G401 (cell line): Measurements from ENCODE around the gene ACTR6. TPM values are rescaled to one million over a fixed set of nuclear protein-coding genes. Genes with fewer than 3 reads are reported as not detected.
"Not testable (repeated sequence)": the region's sequence is repeated elsewhere in the genome, so short reads cannot be mapped to it uniquely, and the experiment has no call there.

Experiments used
- DNase-seq: peaks from one replicate; pipeline ENCODE4 v3.0.0-alpha.2; 2015; ENCODE audit warnings: low spot score
- in situ Hi-C: cut with HindIII; loops from 2 replicates; pipeline ENCODE4 v1.10.0; 2016; ENCODE audit warnings: low sequenced_read_pairs, mixed read lengths
- total RNA-seq: library from RNA; depleted of rRNA; stranded (reverse); fragments of >200 nt; shearing (Covaris generic); gene quantifications from 2 replicates; pipeline ENCODE4 v1.2.3, GENCODE V29; 2014

The ACTR6 gene
- total RNA-seq, 1 experiment from 2014 or later, result 38.1 TPM

GRCh38 chr12:100176493-100176892, 24.1 kb upstream of the ACTR6 start:
- DNase-seq, in situ Hi-C loops: not testable (repeated sequence)

DNA sequence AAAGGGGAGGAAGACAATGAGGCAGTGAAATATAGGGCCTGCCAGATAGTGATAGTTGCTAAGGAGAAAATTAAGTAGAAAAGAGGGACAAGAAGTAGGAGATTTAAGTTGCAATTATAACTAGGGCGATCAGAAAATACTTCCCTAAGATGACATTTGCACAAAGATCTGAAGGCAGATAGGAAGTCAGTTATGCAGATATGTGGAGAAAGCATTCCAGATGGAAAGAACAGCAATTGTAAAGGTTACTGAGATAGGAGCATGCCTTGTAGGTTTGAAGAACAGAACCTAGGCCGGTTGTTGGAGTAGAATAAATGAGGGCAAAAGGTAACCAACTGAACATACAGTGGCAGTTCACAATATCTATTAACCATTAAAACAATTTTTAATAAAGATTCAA, 21.4 kb upstream of the ACTR6 start:
- in situ Hi-C loops, result no loop called here
- no peak for DNase-seq

- in situ Hi-C loops, result no loop called here
Observed at GRCh38 chr12:100184549-100185145, 16.0 kb upstream of the ACTR6 start.

GRCh38 chr12:100185361-100185894, 15.2 kb upstream of the ACTR6 start:
- in situ Hi-C loops, result no loop called here
- DNase-seq, result peak; percentile 36

More at GRCh38 chr12:100184549-100185145, 16.0 kb upstream of the ACTR6 start:
- DNase-seq, result no peak

- in situ Hi-C loops, result no loop called here
- DNase-seq, result peak; percentile 10
Observed at GRCh38 chr12:100186071-100186470, 14.5 kb upstream of the ACTR6 start.

GRCh38 chr12:100187068-100187467, 13.5 kb upstream of the ACTR6 start:
- no peak for DNase-seq

GRCh38 chr12:100187857-100188519, 12.6 kb upstream of the ACTR6 start:
- in situ Hi-C loops, result no loop called here
- no peak for DNase-seq

More at GRCh38 chr12:100187068-100187467, 13.5 kb upstream of the ACTR6 start:
- in situ Hi-C loops, result no loop called here

GRCh38 chr12:100188888-100189635, 11.6 kb upstream of the ACTR6 start:
- DNase-seq, in situ Hi-C loops: not testable (repeated sequence)

DNA sequence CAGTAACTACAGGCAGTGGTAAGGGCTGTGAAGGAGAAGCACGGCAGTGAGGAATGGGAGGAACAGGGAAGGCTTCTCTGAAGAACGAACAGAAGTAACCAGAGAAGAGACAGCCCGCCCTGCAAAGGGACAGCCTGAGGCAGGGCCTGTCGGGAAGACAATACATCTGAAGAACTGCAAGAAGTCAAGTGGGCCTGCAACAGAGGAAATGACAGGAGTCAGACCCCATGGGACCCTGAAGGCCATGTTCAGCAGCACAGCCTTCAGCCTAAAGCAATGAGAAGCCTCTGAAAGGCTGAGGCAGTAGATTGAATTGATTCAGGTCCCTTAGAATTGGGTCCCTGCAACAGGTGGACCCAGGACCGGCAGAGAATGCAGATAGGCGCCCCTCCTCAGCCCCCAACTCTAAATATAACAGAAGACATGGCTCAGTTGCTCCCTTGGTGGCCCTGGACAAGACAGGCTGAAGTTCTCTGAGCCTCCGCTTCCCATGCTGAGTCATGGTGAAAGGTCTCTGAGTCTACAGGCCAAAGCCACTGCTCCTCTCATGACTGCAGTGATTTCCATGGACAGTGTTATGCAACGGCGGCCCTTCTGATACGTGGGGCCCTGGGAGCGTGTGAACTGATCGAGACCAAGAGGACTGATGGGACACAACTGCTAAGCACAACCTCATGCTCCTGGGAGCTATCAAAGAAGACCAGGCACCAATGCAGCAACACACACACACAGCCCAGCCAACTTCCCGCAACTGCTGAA, 10.8 kb upstream of the ACTR6 start:
- in situ Hi-C loops, result no loop called here
- DNase-seq, result no peak

GRCh38 chr12:100193085-100193484, 7.5 kb upstream of the ACTR6 start:
- in situ Hi-C loops, result no loop called here
- no peak for DNase-seq

DNA sequence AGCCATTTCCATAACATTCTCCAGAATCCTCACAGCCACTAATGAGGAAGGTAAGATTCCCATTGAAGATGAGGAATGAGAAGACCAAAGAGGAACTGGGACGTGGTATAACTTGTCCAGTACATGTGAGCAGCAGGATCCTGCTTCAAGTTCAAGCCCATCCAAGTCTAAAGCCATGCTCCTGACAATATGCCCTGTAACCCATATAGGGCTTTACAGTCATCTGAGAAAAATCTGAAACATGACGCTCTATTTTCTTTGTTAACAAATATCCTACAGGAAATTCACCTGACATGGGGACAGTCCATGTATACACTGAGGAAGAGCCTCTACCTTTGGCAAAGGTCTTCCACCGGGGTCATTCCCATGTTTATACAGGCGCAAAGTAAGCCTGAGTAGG, 3.1 kb upstream of the ACTR6 start:
- DNase-seq, result no peak
- in situ Hi-C loops, result no loop called here

GRCh38 chr12:100199023-100199346, 1.6 kb upstream of the ACTR6 start:
- in situ Hi-C loops, result no loop called here
- no peak for DNase-seq

DNA sequence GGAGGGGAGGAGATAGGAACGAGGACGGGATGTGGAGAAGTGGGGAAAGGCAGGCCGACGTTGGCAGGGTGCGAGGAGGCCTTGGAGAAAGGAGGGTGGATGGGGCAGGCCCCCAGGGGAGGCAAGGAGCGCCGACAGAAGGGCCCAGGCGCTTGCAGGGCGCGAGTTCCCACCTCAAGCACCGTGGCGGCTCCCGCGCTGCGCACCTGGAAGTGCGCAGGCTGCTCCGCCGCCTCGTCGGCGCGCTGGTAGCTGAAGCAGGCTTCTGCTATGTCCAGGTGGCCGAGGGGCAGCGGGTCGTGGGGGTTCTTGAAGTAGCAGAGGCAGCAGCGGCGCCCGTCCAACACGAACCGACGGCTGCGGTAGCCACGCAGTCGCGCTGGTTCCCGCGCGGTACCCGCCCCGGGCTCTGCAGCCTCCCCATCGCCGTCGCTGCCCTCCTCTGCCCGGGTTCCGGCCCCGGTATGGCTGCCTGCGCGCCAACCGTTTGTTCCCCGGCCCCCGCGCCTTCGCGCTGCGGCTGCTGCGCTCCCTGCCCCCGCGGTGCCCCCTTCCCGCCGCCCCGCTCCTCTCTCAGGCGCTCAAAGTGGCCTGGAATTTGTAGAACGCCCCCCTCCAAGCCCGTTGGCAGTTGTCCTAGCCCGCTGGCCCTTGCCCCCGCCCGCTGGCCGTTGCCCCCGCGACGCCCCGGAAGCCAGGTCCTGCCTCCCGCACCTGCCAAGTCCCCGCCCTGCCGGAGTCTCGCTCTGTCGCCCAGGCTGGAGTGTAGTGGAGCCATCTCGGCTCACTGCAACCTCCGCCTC, 1.1 kb upstream of the ACTR6 start:
- DNase-seq, result peak; percentile 57
- in situ Hi-C loops, result no loop called here

DNA sequence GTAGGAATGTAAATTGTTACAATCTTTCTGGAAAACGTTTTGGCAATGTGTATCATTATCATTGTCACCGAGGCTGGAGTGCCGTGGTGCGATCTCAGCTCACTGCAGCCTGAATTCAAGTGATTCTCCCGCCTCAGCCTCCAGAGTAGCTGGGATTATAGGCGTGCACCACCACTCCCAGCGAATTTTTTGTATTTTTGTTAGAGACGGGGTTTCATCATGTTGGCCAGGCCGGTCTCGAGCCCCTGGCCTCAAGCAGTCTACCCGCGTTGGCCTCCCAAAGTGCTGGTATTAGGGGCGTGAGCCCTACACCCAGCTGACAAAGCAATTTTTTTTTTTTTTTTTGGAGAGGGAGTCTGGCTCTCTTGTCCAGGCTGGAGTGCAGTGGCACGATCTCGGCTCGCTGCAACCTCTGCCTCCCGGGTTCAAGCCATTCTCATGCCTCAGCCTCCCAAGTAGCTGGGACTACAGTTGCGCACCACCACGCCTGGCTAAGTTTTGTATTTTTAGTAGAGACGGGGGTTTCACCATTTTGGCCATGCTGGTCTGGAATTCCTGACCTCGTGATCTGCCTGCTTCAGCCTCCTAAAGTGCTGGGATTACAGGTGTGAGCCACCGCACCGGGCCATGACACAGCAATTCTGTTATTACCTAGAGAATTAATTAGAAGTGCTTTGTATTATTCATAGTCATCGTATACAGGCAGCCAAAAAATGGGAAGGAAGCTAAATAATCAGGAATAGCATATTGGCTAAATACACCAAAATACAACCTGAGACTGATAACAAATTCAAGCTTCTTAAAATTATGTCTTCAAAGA, 1.2 kb downstream of the ACTR6 start:
- DNase-seq, result no peak
- in situ Hi-C loops, result no loop called here

GRCh38 chr12:100207311-100207710, 6.7 kb downstream of the ACTR6 start:
- in situ Hi-C loops, result no loop called here
- DNase-seq, result no peak

DNA sequence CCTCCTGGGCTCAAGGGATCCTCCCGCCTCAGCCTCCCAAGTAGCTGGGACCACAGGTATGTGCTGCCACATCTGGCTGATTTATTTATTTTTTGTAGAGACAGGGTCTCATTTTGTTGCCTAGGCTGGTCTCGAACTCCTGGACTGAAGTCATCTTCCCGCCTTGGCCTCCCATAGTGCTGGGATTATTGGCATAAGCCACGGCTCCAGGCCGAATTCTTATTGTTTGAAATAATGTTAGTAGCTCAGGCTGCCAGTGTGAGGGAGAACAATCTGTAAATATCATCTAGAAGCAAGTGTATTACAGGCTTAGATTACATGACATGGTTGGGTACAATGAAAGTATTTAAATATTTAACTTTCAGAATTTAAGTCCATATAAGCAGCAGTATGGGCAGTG, 8.2 kb downstream of the ACTR6 start:
- in situ Hi-C loops, result no loop called here
- no peak for DNase-seq

GRCh38 chr12:100211698-100212097, 11.1 kb downstream of the ACTR6 start:
- in situ Hi-C loops, result no loop called here
- DNase-seq, result no peak
